Transverse colon (tissue), 3 donors: ENCODE data around the gene PEX19.

Experiments used
- POLR2A ChIP-seq: fragments of 450-650 bp; IDR thresholded peaks from one replicate; pipeline ENCODE4 v1.6.1; 2016; ENCODE audit warnings: antibody characterized with exemption, mild to moderate bottlenecking, moderate library complexity
- TF ChIP-seq, protein P1 (sequence below), 5 experiments: fragments of 200-600 bp in 3 of 5; fragments of 450-650 bp in 2 of 5; sonication (generic) in 3 of 5; IDR thresholded peaks; 1 replicate in 2 of 5; 2 replicates in 3 of 5; pipeline ENCODE4 v1.5.1; 2016 to 2017; ENCODE audit warnings: antibody characterized with exemption in 5 of 5, inconsistent platforms in 3 of 5, mild to moderate bottlenecking in 2 of 5, moderate library complexity in 1 of 5

GRCh38 chr1:160284220-160284781 is 632 bp downstream of the PEX19 start:
- peak; percentile 44 for TF ChIP-seq POLR2A
- TF ChIP-seq, protein P1, sequence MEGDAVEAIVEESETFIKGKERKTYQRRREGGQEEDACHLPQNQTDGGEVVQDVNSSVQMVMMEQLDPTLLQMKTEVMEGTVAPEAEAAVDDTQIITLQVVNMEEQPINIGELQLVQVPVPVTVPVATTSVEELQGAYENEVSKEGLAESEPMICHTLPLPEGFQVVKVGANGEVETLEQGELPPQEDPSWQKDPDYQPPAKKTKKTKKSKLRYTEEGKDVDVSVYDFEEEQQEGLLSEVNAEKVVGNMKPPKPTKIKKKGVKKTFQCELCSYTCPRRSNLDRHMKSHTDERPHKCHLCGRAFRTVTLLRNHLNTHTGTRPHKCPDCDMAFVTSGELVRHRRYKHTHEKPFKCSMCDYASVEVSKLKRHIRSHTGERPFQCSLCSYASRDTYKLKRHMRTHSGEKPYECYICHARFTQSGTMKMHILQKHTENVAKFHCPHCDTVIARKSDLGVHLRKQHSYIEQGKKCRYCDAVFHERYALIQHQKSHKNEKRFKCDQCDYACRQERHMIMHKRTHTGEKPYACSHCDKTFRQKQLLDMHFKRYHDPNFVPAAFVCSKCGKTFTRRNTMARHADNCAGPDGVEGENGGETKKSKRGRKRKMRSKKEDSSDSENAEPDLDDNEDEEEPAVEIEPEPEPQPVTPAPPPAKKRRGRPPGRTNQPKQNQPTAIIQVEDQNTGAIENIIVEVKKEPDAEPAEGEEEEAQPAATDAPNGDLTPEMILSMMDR (IDR thresholded peaks at IDR 0.05), result no peak
